Muscle layer of colon (tissue), 2 donors: ENCODE results near the gene SERP1.

ENCODE experiments used
- H3K27ac ChIP-seq: one replicate; pipeline ENCODE4 v1.7.0; 2013; ENCODE audit warnings: low read depth, mild to moderate bottlenecking, low read length, moderate library complexity
- H3K27me3 ChIP-seq, 2 donors: one replicate each; pipeline ENCODE4 v1.7.0; 2013; ENCODE audit warnings: low read length in 2 of 2, mild to moderate bottlenecking in 2 of 2; ENCODE audit not compliant: insufficient read depth in 2 of 2, control insufficient read depth in 1 of 2
- H3K36me3 ChIP-seq: one replicate; pipeline ENCODE4 v1.7.0; 2013; ENCODE audit warnings: mild to moderate bottlenecking, low read length; ENCODE audit not compliant: insufficient read depth
- H3K4me1 ChIP-seq: one replicate; pipeline ENCODE4 v1.7.0; 2013; ENCODE audit warnings: mild to moderate bottlenecking, low read length; ENCODE audit not compliant: insufficient read depth
- H3K4me3 ChIP-seq, 2 donors: one replicate each; pipeline ENCODE4 v1.7.0; 2013; ENCODE audit warnings: low read length in 2 of 2, low read depth in 1 of 2, mild to moderate bottlenecking in 1 of 2, moderate library complexity in 1 of 2
- H3K9ac ChIP-seq: one replicate; pipeline ENCODE4 v1.7.0; 2013; ENCODE audit warnings: low read length
- H3K9me3 ChIP-seq: one replicate; pipeline ENCODE4 v1.7.0; 2013; ENCODE audit warnings: mild to moderate bottlenecking, low read length
- donor health status: abdominal sarcoma.
- donor health status: Adenocarcinoma of cecum.

SERP1 gene

GRCh38 chr3:150546226-150547044, at the start of gene SERP1, which contains the start of gene EIF2A:
SERP1 (minus strand) TSS chr3:150546496; CDS start chr3:150546135, 361 bp downstream.
EIF2A (plus strand) TSS chr3:150546787; CDS start chr3:150546803, 16 bp downstream.
- Histone ChIP-seq H3K9ac (peak within 1 kb of the TSS; percentile 82), H3K36me3 (peaks cover 12% of the 10 kb centered on the region), H3K4me1 (peaks cover 41% of the 10 kb centered on the region), H3K27ac (peak within 1 kb of the TSS; percentile 98), H3K4me3 (peak within 1 kb of the TSS; percentile 80 to 97), H3K9me3 (no peaks in the 10 kb centered on the region), H3K27me3 (no peaks in the 10 kb centered on the region)

- Histone ChIP-seq H3K9me3 (no peaks in the 10 kb centered on the region), H3K4me1 (no peaks in the 10 kb centered on the region), H3K27me3 (no peaks in the 10 kb centered on the region), H3K27ac (no peak overlapping the region), H3K36me3 (no peaks in the 10 kb centered on the region), H3K4me3 (no peak overlapping the region), H3K9ac (no peak overlapping the region)
Observed at GRCh38 chr3:150594150-150594549, 47.9 kb upstream of the SERP1 start.

GRCh38 chr3:150589759-150590158, 43.5 kb upstream of the SERP1 start:
- Histone ChIP-seq H3K9me3 (no peaks in the 10 kb centered on the region), H3K27me3 (no peaks in the 10 kb centered on the region), H3K27ac (no peak overlapping the region), H3K4me3 (no peak overlapping the region), H3K9ac (no peak overlapping the region), H3K36me3 (peaks cover 8% of the 10 kb centered on the region), H3K4me1 (no peaks in the 10 kb centered on the region)

GRCh38 chr3:150588027-150588830, 41.9 kb upstream of the SERP1 start:
- Histone ChIP-seq H3K4me1 (no peaks in the 10 kb centered on the region), H3K4me3 (no peak overlapping the region), H3K36me3 (peaks cover 14% of the 10 kb centered on the region), H3K27ac (no peak overlapping the region), H3K27me3 (no peaks in the 10 kb centered on the region), H3K9me3 (no peaks in the 10 kb centered on the region), H3K9ac (no peak overlapping the region)

GRCh38 chr3:150583028-150583427, 36.7 kb upstream of the SERP1 start:
- Histone ChIP-seq H3K4me1 (no peaks in the 10 kb centered on the region), H3K36me3 (peaks cover 22% of the 10 kb centered on the region), H3K27ac (no peak overlapping the region), H3K9me3 (no peaks in the 10 kb centered on the region), H3K9ac (no peak overlapping the region), H3K4me3 (no peak overlapping the region), H3K27me3 (no peaks in the 10 kb centered on the region)

- Histone ChIP-seq H3K4me3 (no peak overlapping the region), H3K36me3 (peaks cover 22% of the 10 kb centered on the region), H3K9me3 (no peaks in the 10 kb centered on the region), H3K27ac (no peak overlapping the region), H3K27me3 (no peaks in the 10 kb centered on the region), H3K4me1 (no peaks in the 10 kb centered on the region), H3K9ac (no peak overlapping the region)
Observed at GRCh38 chr3:150582620-150583019, 36.3 kb upstream of the SERP1 start.

GRCh38 chr3:150581174-150581573, 34.9 kb upstream of the SERP1 start:
- H3K4me1 ChIP-seq, result no peaks in the 10 kb centered on the region
- H3K9ac ChIP-seq, result no peak overlapping the region
- no peaks in the 10 kb centered on the region for H3K27me3 ChIP-seq
- no peak overlapping the region for H3K4me3 ChIP-seq
- no peak overlapping the region for H3K27ac ChIP-seq
- H3K9me3 ChIP-seq, result no peaks in the 10 kb centered on the region
- H3K36me3 ChIP-seq, result peaks cover 34% of the 10 kb centered on the region

GRCh38 chr3:150577855-150578254, 31.6 kb upstream of the SERP1 start:
- Histone ChIP-seq H3K27me3 (no peaks in the 10 kb centered on the region), H3K36me3 (peaks cover 18% of the 10 kb centered on the region), H3K27ac (no peak overlapping the region)

GRCh38 chr3:150567328-150567727, 21.0 kb upstream of the SERP1 start:
- Histone ChIP-seq H3K9ac (no peak overlapping the region), H3K4me3 (no peak overlapping the region), H3K9me3 (no peaks in the 10 kb centered on the region), H3K27ac (no peak overlapping the region), H3K4me1 (no peaks in the 10 kb centered on the region), H3K36me3 (peaks cover 33% of the 10 kb centered on the region), H3K27me3 (no peaks in the 10 kb centered on the region)

More at GRCh38 chr3:150577855-150578254, 31.6 kb upstream of the SERP1 start:
- Histone ChIP-seq H3K9me3 (no peaks in the 10 kb centered on the region), H3K4me3 (no peak overlapping the region), H3K4me1 (no peaks in the 10 kb centered on the region), H3K9ac (no peak overlapping the region)

- H3K4me3 ChIP-seq, result no peak overlapping the region
- no peak overlapping the region for H3K27ac ChIP-seq
- no peaks in the 10 kb centered on the region for H3K27me3 ChIP-seq
- H3K9me3 ChIP-seq, result no peaks in the 10 kb centered on the region
- H3K9ac ChIP-seq, result no peak overlapping the region
- H3K4me1 ChIP-seq, result no peaks in the 10 kb centered on the region
- H3K36me3 ChIP-seq, result peaks cover 19% of the 10 kb centered on the region
Observed at GRCh38 chr3:150564243-150564642, 17.9 kb upstream of the SERP1 start.

GRCh38 chr3:150557725-150558124, 11.4 kb upstream of the SERP1 start:
- H3K36me3 ChIP-seq, result peaks cover 21% of the 10 kb centered on the region
- H3K9me3 ChIP-seq, result no peaks in the 10 kb centered on the region
- H3K4me3 ChIP-seq, result no peak overlapping the region
- no peaks in the 10 kb centered on the region for H3K27me3 ChIP-seq
- H3K27ac ChIP-seq, result no peak overlapping the region
- no peak overlapping the region for H3K9ac ChIP-seq
- H3K4me1 ChIP-seq, result no peaks in the 10 kb centered on the region
